ENCODE measurements around the gene COL10A1. TPM values are rescaled to one million over a fixed set of nuclear protein-coding genes. Genes with fewer than 3 reads are reported as not detected.

Gene COL10A1
- not detected for polyA plus RNA-seq (2012; ENCODE audit: insufficient read length, low read depth)

GRCh38 chr6:116126032-116126431 lies at the start of gene COL10A1:
COL10A1 (minus strand) TSS chr6:116126132; CDS start chr6:116125492, 640 bp downstream.
- TF ChIP-seq TAF1 (IDR thresholded peaks at IDR 0.05; ENCODE audit: borderline replicate concordance, insufficient read depth, low read length): no peak
- TF ChIP-seq POLR2AphosphoS5 (IDR thresholded peaks at IDR 0.05; ENCODE audit: low read depth, low read length): no peak
- no peak for TF ChIP-seq SIN3A (IDR thresholded peaks at IDR 0.05; ENCODE audit: borderline replicate concordance, insufficient read depth, low read length)
- TF ChIP-seq FOXP2 (optimal IDR thresholded peaks at IDR 0.05; ENCODE audit: borderline replicate concordance, extremely low read depth, extremely low read length, insufficient read depth): no peak
- no peak for TF ChIP-seq REST (IDR thresholded peaks at IDR 0.05; ENCODE audit: insufficient read depth in 1 of 2, low read depth in 2 of 2, low read length in 2 of 2)

GRCh38 chr6:116175344-116175743 lies 49.4 kb upstream of the COL10A1 start:
- no peak for TF ChIP-seq REST (IDR thresholded peaks at IDR 0.05; ENCODE audit: insufficient read depth in 1 of 2, low read depth in 2 of 2, low read length in 2 of 2)
- no peak for TF ChIP-seq SIN3A (IDR thresholded peaks at IDR 0.05; ENCODE audit: borderline replicate concordance, insufficient read depth, low read length)
- no peak for TF ChIP-seq POLR2AphosphoS5 (IDR thresholded peaks at IDR 0.05; ENCODE audit: low read depth, low read length)
- TF ChIP-seq FOXP2 (optimal IDR thresholded peaks at IDR 0.05; ENCODE audit: borderline replicate concordance, extremely low read depth, extremely low read length, insufficient read depth): no peak
- TF ChIP-seq TAF1 (IDR thresholded peaks at IDR 0.05; ENCODE audit: borderline replicate concordance, insufficient read depth, low read length): no peak

DNA sequence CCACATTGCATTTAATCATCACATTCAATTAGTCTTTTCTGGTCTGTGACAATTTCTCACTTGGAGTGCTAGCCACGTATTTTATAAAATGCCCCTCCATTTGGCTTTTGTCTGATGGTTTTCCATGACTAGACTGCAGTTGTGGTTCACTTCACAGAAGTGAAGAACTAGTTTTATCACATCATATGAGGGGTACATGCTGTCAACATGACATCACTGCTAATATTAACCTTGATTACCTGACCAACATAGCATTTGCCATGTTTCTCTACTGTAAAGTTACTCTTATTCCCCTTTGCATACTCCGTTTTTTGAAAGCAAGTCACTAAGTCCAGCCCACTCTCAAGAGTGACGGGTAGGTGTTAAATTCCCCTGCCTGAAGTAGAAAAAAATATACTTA lies 48.0 kb upstream of the COL10A1 start:
- no peak for TF ChIP-seq REST (IDR thresholded peaks at IDR 0.05; ENCODE audit: insufficient read depth in 1 of 2, low read depth in 2 of 2, low read length in 2 of 2)
- TF ChIP-seq POLR2AphosphoS5 (IDR thresholded peaks at IDR 0.05; ENCODE audit: low read depth, low read length): no peak
- no peak for TF ChIP-seq TAF1 (IDR thresholded peaks at IDR 0.05; ENCODE audit: borderline replicate concordance, insufficient read depth, low read length)
- TF ChIP-seq SIN3A (IDR thresholded peaks at IDR 0.05; ENCODE audit: borderline replicate concordance, insufficient read depth, low read length): no peak
- no peak for TF ChIP-seq FOXP2 (optimal IDR thresholded peaks at IDR 0.05; ENCODE audit: borderline replicate concordance, extremely low read depth, extremely low read length, insufficient read depth)

GRCh38 chr6:116170358-116171057 lies 44.6 kb upstream of the COL10A1 start:
- TF ChIP-seq FOXP2 (optimal IDR thresholded peaks at IDR 0.05; ENCODE audit: borderline replicate concordance, extremely low read depth, extremely low read length, insufficient read depth): no peak
- no peak for TF ChIP-seq SIN3A (IDR thresholded peaks at IDR 0.05; ENCODE audit: borderline replicate concordance, insufficient read depth, low read length)
- TF ChIP-seq REST (IDR thresholded peaks at IDR 0.05; ENCODE audit: insufficient read depth in 1 of 2, low read depth in 2 of 2, low read length in 2 of 2): no peak
- no peak for TF ChIP-seq POLR2AphosphoS5 (IDR thresholded peaks at IDR 0.05; ENCODE audit: low read depth, low read length)
- no peak for TF ChIP-seq TAF1 (IDR thresholded peaks at IDR 0.05; ENCODE audit: borderline replicate concordance, insufficient read depth, low read length)

Data from PFSK-1 (cell line).